Smooth muscle cell (in vitro differentiated cells): Measurements from ENCODE around the gene CEMIP. TPM values are rescaled to one million over a fixed set of nuclear protein-coding genes. Genes with fewer than 3 reads are reported as not detected.
"Not testable (repeated sequence)": the region's sequence is repeated elsewhere in the genome, so short reads cannot be mapped to it uniquely, and the experiment has no call there.

Experiments
- DNase-seq: peaks from one replicate; lab custom pipeline; 2025; ENCODE audit not compliant: unreplicated experiment; lab: John Stamatoyannopoulos, UW
- H2AFZ ChIP-seq: fragments of 200-600 bp; sonication (generic); 2 replicates; pipeline ENCODE4 v1.6.0; 2016; ENCODE audit warnings: antibody characterized with exemption, low read depth, mild to moderate bottlenecking
- H3F3A ChIP-seq: fragments of 200-600 bp; sonication (generic); 2 replicates; pipeline ENCODE4 v1.6.0; 2017; ENCODE audit warnings: antibody characterized with exemption, low read depth
- H3K27ac ChIP-seq: fragments of 200-600 bp; sonication (generic); 2 replicates; pipeline ENCODE4 v1.5.1; 2016; ENCODE audit warnings: low read depth, mild to moderate bottlenecking
- H3K27me3 ChIP-seq: fragments of 200-600 bp; sonication (generic); 2 replicates; pipeline ENCODE4 v1.6.1; 2016; ENCODE audit warnings: low read depth, mild to moderate bottlenecking
- H3K36me3 ChIP-seq: fragments of 200-600 bp; sonication (generic); 2 replicates; pipeline ENCODE4 v1.5.1; 2016; ENCODE audit warnings: low read depth
- H3K4me1 ChIP-seq: fragments of 200-600 bp; sonication (generic); 2 replicates; pipeline ENCODE4 v1.5.1; 2016; ENCODE audit warnings: low read depth
- H3K4me2 ChIP-seq: fragments of 200-600 bp; sonication (generic); 2 replicates; pipeline ENCODE4 v1.6.0; 2016; ENCODE audit warnings: mild to moderate bottlenecking
- H3K4me3 ChIP-seq: fragments of 200-600 bp; sonication (generic); 2 replicates; pipeline ENCODE4 v1.5.1; 2016; ENCODE audit warnings: mild to moderate bottlenecking
- H3K79me2 ChIP-seq: fragments of 200-600 bp; sonication (generic); 2 replicates; pipeline ENCODE4 v1.6.0; 2016; ENCODE audit warnings: low read depth, mild to moderate bottlenecking
- H3K9ac ChIP-seq: fragments of 200-600 bp; sonication (generic); 2 replicates; pipeline ENCODE4 v1.6.0; 2016; ENCODE audit warnings: low read depth
- H3K9me3 ChIP-seq: fragments of 200-600 bp; sonication (generic); replicated peaks from 2 replicates; pipeline ENCODE4 v1.5.1; 2016; ENCODE audit warnings: low read depth
- H4K20me1 ChIP-seq: fragments of 200-600 bp; sonication (generic); 2 replicates; pipeline ENCODE4 v1.6.0; 2016; ENCODE audit warnings: low read depth
- WGBS: methylation state at CpG from one replicate; pipeline ENCODE4 v1.1.7; 2016; ENCODE audit warnings: low lambda C conversion rate; 5-methylcytosine and 5-hydroxymethylcytosine counted together
- polyA plus RNA-seq: library from polyadenylated mRNA; unstranded; fragments of >200 nt; fragmentation: Nextera tagmentation; extraction: Ambion mirVana; gene quantifications from 2 replicates; pipeline ENCODE4 v1.2.1, GENCODE V29; 2016
- total RNA-seq: library from RNA; depleted of rRNA; stranded (reverse); fragments of >200 nt; gene quantifications from 2 replicates; pipeline ENCODE4 v1.2.3, GENCODE V29; 2014
- TF ChIP-seq, protein P1 (sequence below): fragments of 200-600 bp; sonication (generic); IDR thresholded peaks from 2 replicates; pipeline ENCODE4 v1.5.1; 2017; ENCODE audit warnings: borderline replicate concordance, mild to moderate bottlenecking, antibody characterized with exemption; ENCODE audit not compliant: insufficient read depth, poor library complexity, severe bottlenecking

Gene CEMIP
- total and polyA plus RNA-seq, 2 experiments from 2014 or later: 1.9 TPM

DNA sequence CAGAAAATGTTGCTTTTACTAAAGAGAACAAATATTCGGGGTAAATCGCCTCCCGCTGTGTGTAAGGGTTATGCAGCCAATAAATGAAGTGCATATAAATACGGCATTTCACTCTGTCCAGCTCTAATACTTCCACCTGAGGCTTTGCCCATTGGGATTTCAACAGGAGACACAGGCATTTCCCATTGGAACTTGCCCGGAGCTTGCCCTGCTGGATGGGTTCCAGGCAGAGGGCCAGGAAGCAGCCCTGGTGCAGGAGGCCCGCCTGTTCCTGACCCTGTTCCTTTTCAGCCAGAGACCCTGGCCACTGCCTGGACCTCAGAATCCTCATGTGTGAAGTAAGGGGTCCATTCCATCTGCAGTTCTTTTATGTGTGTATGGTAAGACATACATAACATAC, 17.4 kb upstream of the CEMIP start:
- no peak overlapping the region for H3K27ac ChIP-seq
- no peaks in the 10 kb centered on the region for H3K4me1 ChIP-seq
- WGBS: 89% methylated on average over 6 of the region's 6 CpGs

DNA sequence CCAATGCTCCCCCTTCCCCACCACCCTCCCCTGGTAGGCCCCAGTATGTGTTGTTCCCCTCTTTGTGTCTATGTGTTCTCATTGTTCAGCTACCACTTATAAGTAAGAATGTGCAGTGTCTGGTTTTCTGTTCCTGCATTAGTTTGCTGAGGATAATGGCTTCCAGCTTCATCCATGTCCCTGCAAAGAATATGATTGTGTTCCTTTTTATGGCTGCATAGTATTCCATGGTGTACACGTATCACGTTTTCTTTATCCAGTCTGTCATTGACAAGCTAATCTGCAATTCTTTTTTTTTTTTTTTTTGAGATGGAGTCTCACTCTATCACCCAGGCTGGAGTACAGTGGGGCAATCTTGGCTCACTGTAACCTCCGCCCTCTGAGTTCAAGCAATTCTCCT, 15.9 kb upstream of the CEMIP start:
- H3K4me2 ChIP-seq, DNase-seq, H3K9me3 ChIP-seq, H3K36me3 ChIP-seq, H3F3A ChIP-seq, H4K20me1 ChIP-seq, H3K27ac ChIP-seq, H3K4me1 ChIP-seq, H3K27me3 ChIP-seq, H3K9ac ChIP-seq, H2AFZ ChIP-seq, H3K4me3 ChIP-seq, H3K79me2 ChIP-seq: not testable (repeated sequence)
- WGBS: 99% methylated on average over 3 of the region's 3 CpGs

More for the DNA sequence above, 17.4 kb upstream of the CEMIP start:
- Histone ChIP-seq H3K9me3 (no peaks in the 10 kb centered on the region), H3K9ac (no peak overlapping the region), H3K4me3 (no peak overlapping the region), H3K79me2 (no peaks in the 10 kb centered on the region), H2AFZ (no peak overlapping the region), H4K20me1 (no peaks in the 10 kb centered on the region), H3F3A (no peaks in the 10 kb centered on the region), H3K36me3 (no peaks in the 10 kb centered on the region), H3K27me3 (no peaks in the 10 kb centered on the region), H3K4me2 (no peak overlapping the region)
- DNase-seq: no peak
- TF ChIP-seq, protein P1, sequence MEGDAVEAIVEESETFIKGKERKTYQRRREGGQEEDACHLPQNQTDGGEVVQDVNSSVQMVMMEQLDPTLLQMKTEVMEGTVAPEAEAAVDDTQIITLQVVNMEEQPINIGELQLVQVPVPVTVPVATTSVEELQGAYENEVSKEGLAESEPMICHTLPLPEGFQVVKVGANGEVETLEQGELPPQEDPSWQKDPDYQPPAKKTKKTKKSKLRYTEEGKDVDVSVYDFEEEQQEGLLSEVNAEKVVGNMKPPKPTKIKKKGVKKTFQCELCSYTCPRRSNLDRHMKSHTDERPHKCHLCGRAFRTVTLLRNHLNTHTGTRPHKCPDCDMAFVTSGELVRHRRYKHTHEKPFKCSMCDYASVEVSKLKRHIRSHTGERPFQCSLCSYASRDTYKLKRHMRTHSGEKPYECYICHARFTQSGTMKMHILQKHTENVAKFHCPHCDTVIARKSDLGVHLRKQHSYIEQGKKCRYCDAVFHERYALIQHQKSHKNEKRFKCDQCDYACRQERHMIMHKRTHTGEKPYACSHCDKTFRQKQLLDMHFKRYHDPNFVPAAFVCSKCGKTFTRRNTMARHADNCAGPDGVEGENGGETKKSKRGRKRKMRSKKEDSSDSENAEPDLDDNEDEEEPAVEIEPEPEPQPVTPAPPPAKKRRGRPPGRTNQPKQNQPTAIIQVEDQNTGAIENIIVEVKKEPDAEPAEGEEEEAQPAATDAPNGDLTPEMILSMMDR: no peak

GRCh38 chr15:80764535-80764934, 14.6 kb upstream of the CEMIP start:
- Histone ChIP-seq H3K36me3 (no peaks in the 10 kb centered on the region), H2AFZ (no peak overlapping the region), H4K20me1 (no peaks in the 10 kb centered on the region), H3K4me1 (no peaks in the 10 kb centered on the region), H3K4me2 (no peak overlapping the region), H3K9me3 (no peaks in the 10 kb centered on the region), H3K9ac (no peak overlapping the region), H3K79me2 (no peaks in the 10 kb centered on the region), H3F3A (no peaks in the 10 kb centered on the region), H3K27ac (no peak overlapping the region), H3K4me3 (no peak overlapping the region), H3K27me3 (no peaks in the 10 kb centered on the region)
- TF ChIP-seq, protein P1: no peak
- no peak for DNase-seq
- WGBS: 66% methylated on average over 3 of the region's 3 CpGs

GRCh38 chr15:80766275-80766674, 12.9 kb upstream of the CEMIP start:
- no peak overlapping the region for H3K4me2 ChIP-seq
- no peaks in the 10 kb centered on the region for H3K4me1 ChIP-seq
- no peaks in the 10 kb centered on the region for H3F3A ChIP-seq
- no peaks in the 10 kb centered on the region for H3K79me2 ChIP-seq
- H3K27me3 ChIP-seq: no peaks in the 10 kb centered on the region
- H4K20me1 ChIP-seq: no peaks in the 10 kb centered on the region
- TF ChIP-seq, protein P1: no peak
- DNase-seq: no peak
- H3K27ac ChIP-seq: no peak overlapping the region
- H3K9ac ChIP-seq: no peak overlapping the region
- WGBS: 96% methylated on average over 3 of the region's 3 CpGs
- no peak overlapping the region for H2AFZ ChIP-seq
- H3K36me3 ChIP-seq: no peaks in the 10 kb centered on the region
- no peaks in the 10 kb centered on the region for H3K9me3 ChIP-seq
- H3K4me3 ChIP-seq: no peak overlapping the region
